Amniotic epithelial cell (primary cell): ENCODE measurements around the gene RDH16.
"Not testable (repeated sequence)": the region's sequence is repeated elsewhere in the genome, so short reads cannot be mapped to it uniquely, and the experiment has no call there.

Experiments used
- DNase-seq: peaks from one replicate; pipeline ENCODE4 v3.0.0-alpha.2; 2010; ENCODE audit warnings: low read depth

The RDH16 gene

GRCh38 chr12:56954057-56954957 lies 3.1 kb downstream of the RDH16 start:
- no peak for DNase-seq

GRCh38 chr12:56953314-56953713 lies 4.1 kb downstream of the RDH16 start:
- no peak for DNase-seq

- no peak for DNase-seq
Observed at GRCh38 chr12:56951582-56952339, 5.6 kb downstream of the RDH16 start.

- DNase-seq, result no peak
Observed at GRCh38 chr12:56948881-56949280, 8.5 kb downstream of the RDH16 start.

- no peak for DNase-seq
Observed at GRCh38 chr12:56948457-56948777, 9.0 kb downstream of the RDH16 start.

GRCh38 chr12:56947633-56948456 lies 9.6 kb downstream of the RDH16 start:
- no peak for DNase-seq

GRCh38 chr12:56943878-56944277 lies 13.5 kb downstream of the RDH16 start:
- DNase-seq, result no peak

GRCh38 chr12:56943374-56943773 lies 14.0 kb downstream of the RDH16 start:
- DNase-seq, result not testable (repeated sequence)

- peak; percentile 78 for DNase-seq
Observed at GRCh38 chr12:56941299-56942017, 15.9 kb downstream of the RDH16 start.

- DNase-seq, result not testable (repeated sequence)
Observed at GRCh38 chr12:56940942-56941298, 16.5 kb downstream of the RDH16 start.

GRCh38 chr12:56935752-56936151 lies 21.7 kb downstream of the RDH16 start:
- no peak for DNase-seq

GRCh38 chr12:56935157-56935556 lies 22.3 kb downstream of the RDH16 start:
- DNase-seq, result no peak

GRCh38 chr12:56933826-56934625 lies 23.4 kb downstream of the RDH16 start, which contains the start of gene SDR9C7:
Gene SDR9C7 (minus strand): TSS chr12:56934408. CDS start chr12:56934261, 147 bp downstream.
- DNase-seq, result no peak

GRCh38 chr12:56932867-56933266 lies 24.5 kb downstream of the RDH16 start:
- peak; percentile 9 for DNase-seq

GRCh38 chr12:56932146-56932545 lies 25.3 kb downstream of the RDH16 start:
- no peak for DNase-seq

GRCh38 chr12:56931474-56931978 lies 25.9 kb downstream of the RDH16 start:
- DNase-seq, result peak; percentile 90

GRCh38 chr12:56930241-56930640 lies 27.2 kb downstream of the RDH16 start:
- no peak for DNase-seq

- no peak for DNase-seq
Observed at GRCh38 chr12:56929780-56930179, 27.6 kb downstream of the RDH16 start.

GRCh38 chr12:56928262-56928661 lies 29.1 kb downstream of the RDH16 start:
- peak; percentile 58 for DNase-seq

GRCh38 chr12:56927281-56927680 lies 30.1 kb downstream of the RDH16 start:
- DNase-seq, result no peak

GRCh38 chr12:56922031-56922430 lies 35.4 kb downstream of the RDH16 start:
- DNase-seq, result no peak
